GM10847 (cell line): ENCODE data around the gene AVPI1.

Source experiments
- POLR2A ChIP-seq: IDR thresholded peaks from 2 replicates; pipeline ENCODE4 v1.6.1; 2011; ENCODE audit not compliant: insufficient read length; ENCODE audit errors: extremely low read depth

The AVPI1 gene, protein sequence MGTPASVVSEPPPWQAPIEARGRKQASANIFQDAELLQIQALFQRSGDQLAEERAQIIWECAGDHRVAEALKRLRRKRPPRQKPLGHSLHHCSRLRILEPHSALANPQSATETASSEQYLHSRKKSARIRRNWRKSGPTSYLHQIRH

DNA sequence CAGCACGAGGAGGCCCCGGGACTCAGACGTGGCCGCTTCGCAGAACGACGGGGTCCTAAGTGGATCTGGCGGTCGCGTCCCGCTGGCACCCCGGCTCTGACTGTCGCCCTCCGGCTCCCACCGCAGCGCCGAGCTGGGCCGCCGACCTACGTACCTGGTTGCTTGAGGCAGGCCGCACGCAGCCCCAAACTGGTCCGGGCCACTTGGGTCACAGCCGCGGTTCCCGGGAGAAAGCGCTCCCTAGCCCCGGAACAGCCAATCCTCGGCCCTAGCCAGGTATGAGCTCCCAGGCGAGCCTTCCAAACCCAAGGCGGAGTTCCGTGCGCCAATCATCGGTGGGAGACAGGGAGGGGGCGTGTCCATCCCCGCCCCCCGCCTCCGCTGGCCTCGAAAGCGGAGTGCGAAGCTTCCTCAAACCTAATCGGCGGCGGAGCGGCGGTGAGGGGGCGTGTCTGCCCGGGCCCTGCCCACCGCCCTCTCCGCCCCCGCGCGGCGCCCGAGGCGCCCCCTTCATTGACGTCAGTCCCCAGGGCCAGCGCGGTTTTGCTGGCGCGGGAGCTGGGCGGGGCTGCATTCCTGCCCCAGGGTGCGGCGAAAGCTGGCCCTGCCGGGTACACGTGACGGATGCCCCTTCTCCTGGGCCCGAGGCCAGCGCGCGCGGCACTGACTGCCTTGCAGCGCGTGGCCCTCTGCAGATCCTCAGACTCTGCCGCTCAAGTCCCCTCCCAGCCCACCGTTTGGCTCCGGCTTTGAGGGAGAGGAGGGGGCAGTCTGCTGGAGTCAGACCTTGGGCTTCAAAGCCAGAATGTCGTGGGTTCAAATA is at the start of gene AVPI1:
Gene AVPI1, minus strand, starts transcription at position 280 of the 823 bp plus-strand sequence. CDS start 7,336 bp downstream, outside the sequence.
- peak; percentile 7 for TF ChIP-seq POLR2A

DNA sequence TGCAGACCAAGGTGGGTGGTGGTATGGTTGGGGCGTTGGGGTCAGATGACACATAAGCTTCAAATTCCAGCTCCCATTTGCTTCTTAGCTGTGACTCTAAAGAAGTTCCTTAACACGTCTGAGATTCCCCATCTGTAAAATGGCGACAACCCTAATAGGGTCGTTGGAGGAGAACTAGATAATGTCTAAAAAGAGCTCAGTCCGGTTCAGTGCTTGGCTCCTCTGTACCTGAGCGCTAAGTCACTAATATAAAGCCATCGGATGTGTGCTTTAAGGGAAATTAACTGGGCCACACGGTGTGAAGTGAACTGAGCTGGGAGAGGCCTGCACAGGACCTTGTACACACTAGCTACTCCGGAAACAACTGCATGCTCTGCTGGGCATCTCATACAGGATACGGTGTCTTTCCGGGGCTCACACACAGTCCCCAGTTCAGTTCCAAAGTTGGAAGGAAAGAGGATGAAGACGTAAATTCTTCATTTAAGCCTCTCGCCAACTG is 49.4 kb upstream of the AVPI1 start:
- no peak for TF ChIP-seq POLR2A

DNA sequence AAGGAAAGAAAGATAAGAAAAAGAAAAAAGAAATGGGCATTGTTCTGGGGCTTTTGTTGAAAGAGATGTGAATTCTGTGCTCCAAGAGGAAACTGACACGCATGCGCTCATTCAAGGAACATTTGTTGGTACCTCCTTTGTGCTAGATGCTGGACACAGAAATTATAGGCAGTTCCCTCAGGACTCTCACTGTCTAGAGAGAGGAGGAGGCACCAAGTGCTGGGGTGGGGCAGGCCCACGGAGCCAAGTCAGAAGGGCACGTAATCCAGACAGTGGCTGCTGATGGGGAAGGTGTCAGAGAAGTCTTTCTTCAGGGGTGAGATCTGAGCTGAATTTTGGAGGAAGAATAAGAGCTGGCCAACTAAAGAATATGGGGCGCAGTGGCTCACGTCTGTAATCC is 47.0 kb upstream of the AVPI1 start:
- no peak for TF ChIP-seq POLR2A

DNA sequence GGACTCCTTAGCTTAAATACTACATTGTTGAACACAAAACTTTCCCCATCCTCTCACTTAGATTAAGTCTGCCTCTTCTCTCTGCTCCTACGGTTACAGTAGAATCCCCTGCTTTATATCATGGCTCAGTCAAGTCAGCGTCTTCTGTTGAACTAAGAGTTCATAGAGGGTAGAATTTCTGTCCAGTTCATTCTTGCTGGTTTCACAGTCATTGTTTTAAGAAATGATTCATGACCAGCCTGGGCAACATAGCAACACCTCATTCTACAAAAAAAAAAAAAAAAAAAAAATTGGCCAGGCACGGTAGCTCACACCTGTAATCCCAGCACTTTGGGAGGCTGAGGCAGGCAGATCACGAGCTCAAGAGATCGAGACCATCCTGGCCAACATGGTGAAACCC is 46.2 kb upstream of the AVPI1 start:
- no peak for TF ChIP-seq POLR2A

DNA sequence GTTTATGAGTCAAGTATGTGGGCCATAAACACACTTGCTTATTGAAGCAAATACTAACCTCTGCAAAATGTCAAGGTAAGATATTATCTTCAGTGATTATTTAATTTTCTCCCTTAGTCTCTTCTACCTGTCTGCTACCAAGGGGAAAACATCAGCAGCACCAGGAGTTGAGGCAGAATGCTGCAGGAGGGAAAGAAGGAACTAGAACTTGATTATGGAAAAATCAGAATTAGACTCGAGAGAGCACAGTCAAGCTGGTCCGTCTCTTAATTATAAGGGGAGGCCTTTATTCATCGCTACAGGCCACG is 45.0 kb upstream of the AVPI1 start:
- no peak for TF ChIP-seq POLR2A

DNA sequence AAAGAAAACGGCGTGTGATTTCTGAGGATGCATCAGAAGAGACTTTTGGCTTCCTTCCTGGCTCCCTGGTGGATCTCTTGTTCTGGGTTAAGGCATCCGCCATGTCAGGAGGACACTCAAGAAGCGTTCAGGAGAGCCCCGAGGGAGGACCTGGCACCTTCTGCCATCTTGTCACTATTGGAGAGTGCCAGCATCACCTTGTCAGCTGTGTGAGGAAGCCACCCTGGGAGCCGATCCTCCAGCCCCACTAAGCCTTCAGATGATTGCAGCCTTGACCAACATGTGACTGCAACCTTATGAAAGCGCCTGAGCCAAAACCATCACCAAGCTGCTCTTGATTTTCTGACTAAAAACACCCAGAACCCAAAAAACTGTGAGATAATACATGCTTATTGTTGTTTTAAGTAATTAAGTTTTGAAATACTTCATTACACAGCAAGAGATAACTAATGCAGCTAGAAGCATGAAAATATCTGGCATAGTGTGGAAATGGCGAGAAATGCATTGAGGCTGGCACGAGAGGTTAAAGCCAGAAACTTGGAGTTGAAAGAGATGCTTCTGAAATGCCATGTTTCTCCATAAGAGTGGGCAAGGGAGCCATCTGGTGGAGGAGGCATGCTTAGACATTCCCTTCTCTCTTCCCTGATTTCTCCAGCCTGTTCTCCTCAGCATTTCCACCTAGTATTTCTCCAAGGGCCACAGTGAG is 44.5 kb upstream of the AVPI1 start:
- no peak for TF ChIP-seq POLR2A

DNA sequence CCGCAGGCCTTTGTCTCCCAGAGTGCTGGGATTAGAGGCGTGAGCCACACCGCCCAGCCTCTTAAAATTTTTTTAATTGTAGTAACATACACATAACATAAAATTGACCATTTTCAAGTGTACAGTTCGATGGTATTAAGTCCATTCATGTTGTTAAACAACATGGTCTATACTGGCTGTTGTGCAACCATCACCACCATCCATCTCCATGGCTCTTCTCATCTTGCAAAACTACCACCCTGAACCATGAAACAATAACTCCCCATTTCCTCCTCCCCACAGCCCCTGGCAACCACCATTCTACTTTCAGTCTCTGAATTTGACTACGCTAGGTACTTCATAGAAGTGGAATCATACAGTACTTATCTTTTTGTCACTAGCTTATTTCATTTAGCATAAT is 42.0 kb upstream of the AVPI1 start:
- TF ChIP-seq POLR2A = no peak

DNA sequence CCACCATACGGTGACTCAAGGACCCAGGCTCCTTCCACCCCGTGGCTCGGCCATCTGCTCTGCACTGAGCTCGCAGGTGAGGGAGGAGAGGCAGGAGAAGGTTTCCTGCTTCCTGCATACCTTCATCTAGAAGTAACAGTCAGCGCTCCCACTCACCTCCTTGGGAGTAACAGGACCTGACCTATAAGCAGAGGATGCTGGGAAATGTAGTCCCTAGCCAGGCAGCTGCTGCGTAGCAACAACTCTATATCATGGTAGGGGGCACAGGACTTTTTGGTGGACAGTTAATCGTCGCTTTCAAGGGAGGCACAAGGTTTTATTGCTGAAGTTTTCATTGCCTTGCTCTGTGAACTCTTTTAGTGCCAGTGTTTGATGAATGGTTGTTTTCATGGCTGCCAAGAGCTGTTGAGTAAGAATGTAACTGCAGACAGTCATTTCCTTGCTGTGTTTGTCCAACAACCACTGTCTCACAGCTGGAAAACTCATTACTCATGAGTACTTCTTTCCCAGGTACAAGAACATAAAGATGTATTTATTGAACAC is 39.7 kb upstream of the AVPI1 start:
- TF ChIP-seq POLR2A = no peak

DNA sequence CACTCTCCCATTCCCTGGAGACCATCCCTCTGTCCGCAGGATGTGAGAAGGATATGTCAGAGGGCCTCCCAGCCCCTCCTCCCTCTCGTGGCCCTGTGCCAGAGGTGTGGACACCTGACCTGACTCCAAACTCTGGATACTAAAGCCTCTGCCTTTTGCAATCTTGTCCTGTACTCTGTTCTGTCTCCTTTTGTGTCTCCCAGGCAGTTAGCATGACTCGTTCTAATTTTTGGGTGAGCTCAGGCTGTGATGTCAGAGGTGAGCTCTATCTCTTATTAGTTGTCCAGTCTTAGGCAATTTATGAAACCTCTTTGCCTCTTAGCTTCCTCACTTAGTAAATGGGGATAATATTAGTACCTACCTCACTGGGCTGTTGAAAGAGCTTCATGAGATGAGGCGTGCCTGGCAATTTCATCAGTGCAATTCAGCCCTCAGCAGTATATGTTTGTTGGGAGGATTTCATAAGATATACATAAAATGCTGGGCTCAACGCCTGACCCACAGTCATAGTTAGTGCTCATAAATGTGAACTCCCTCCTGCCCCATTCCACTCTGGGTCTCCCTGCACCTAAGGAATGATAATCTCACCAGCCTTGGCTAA is 37.4 kb upstream of the AVPI1 start:
- TF ChIP-seq POLR2A = no peak

DNA sequence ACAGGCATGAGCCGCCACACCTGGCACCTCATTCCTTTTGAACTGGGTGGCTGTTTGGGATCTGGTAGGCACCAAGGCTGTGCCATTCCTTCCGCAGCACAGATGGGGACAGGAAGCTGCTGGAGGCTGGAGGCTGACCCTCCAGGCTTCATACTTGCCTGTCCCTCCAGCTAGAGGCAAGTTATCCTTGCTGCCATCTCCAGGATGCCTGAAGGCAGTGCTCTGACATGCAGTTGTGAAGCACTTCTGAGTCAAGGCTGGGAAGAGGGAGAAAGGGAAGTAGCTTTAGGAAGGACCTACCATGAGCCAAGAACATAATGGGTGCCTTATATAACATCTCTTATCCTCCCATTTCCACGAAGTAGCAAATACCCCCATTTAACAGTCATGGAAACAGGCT is 36.0 kb upstream of the AVPI1 start:
- no peak for TF ChIP-seq POLR2A

DNA sequence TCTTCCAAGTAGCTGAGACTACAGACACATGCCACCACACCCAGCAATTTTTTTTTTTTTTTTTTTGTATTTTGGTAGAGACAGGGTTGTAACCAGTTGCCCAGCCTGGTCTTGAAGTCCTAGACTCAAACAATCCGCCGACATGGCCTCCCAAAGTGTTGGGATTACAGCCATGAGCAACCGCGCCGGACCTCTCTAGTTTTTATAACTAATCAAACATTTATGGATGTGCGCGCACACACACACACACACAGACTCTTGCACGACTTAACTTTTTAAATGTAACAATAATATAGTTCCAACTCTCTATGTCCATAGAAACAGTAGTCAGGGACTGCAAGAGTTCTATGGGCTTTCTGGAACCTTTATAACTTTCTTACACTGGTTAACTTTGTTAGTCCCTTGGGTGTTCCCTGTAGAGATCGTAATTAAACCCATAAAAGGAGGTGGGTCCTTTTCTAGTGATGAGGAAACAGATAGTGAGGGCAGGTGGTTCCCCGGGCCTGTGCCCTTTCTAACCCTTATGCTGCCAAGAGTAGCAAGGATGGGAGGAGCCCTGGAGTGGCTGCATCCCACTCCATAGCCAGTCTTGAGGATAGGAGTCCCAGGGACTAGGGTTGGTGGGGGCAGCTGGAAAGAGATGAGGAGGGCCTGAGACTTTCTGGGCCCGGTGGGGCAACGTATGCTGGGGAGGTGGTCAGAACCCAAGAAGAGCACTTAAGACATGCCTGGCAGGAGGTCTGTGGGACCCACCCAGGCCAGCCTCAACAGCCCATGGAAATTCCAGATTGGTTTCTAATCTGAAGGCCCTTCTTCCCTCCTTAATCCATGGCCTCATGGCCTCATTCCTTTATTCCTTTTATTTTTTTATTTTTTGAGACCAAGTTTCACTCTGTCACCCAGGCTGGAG is 35.1 kb upstream of the AVPI1 start:
- TF ChIP-seq POLR2A = no peak

DNA sequence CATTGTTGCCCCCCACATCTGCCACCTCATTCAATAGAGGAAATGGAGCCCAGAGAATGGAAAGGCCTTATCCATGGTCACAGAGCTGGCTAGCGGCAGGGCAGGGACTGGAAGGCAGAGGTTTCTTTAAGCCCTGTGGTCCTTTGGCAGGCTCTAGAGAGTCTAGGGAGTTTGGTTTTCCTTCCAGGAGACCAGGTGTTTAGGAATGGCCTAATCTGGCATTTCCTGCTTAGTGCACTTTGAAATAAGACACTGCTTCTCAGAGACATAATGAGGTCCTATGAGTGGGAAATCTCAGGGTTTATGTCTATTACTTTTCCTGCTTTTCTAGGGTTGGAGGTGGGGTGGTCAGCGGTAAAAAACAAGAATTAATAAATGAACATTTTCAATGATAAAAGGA is 32.6 kb upstream of the AVPI1 start:
- TF ChIP-seq POLR2A = no peak

DNA sequence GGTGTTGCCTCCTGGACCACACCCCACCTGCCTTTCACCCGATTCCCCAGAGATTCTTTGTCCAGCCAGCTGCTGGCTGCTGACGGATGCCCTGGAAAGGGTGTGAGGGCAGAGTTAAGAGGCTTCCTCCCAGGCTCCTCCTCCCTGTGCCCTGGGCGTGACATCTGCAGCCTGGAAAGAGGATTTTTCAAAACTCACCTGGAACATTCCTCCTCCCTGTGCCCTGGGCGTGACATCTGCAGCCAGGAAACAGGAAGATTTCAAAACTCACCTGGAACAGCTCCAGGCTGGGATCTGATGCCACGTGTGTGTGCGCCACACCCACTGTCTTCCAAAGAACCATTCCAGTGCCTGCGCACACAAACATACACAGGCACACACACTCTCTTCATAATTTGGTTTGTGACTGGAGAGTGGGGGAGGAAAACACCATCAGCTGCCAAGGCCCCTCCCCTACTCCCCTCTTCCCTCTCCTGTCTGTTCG is 31.7 kb upstream of the AVPI1 start:
- TF ChIP-seq POLR2A = no peak

DNA sequence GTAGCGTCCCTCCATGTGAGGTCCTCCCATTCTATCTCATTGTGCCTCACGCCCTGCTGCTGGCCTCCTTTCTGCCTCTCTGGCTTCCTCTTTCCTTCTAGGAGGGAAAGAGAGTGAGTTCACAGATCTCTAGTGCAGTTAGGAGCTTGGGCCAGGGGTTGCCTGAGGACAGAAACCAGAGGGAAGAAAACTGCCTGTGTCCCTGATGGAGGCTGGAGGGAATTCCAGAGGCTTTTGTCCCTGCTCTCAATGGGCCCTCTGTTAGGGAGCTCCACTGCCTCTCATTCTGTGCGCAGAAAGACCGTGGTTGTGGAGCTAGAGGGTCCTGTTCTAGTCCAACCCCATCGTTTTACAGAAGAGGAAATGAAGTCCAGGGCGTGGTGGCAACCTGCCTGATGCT is 31.1 kb upstream of the AVPI1 start:
- TF ChIP-seq POLR2A = no peak
